GM18526 (cell line): ENCODE measurements around the gene FHIP2A.

ENCODE experiments used
- POLR2A ChIP-seq: IDR thresholded peaks from 3 replicates; pipeline ENCODE4 v1.6.1; 2011; ENCODE audit not compliant: insufficient read length; ENCODE audit errors: extremely low read depth

Gene FHIP2A

GRCh38 chr10:114870486-114870885, 48.9 kb downstream of the FHIP2A start:
- TF ChIP-seq POLR2A = no peak

DNA sequence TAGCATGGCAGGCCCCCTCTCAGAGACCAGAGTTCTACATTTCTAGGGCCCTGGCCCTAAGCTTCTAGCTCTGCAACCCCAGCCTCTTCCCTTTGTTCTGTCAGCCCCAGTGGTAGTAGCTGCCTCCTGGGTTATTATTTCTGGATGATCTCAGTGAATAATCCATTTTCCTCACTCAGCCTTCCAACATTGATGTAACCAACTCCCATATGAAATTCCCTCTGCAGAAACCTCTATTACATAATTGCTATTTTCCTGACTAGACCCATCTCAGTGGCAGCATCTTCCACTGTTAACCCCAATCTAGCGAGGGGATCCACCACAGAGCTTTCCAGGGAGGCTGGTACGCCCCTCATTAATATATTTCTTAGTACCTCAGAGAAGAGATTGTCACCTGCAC, 49.8 kb downstream of the FHIP2A start:
- TF ChIP-seq POLR2A = no peak
